K562 (cell line): ENCODE results near the gene NINJ1. TPM values are rescaled to one million over a fixed set of nuclear protein-coding genes. Genes with fewer than 3 reads are reported as not detected.

Experiments used
- ARID1B ChIP-seq: fragments of 450-650 bp; IDR thresholded peaks from 2 replicates; pipeline ENCODE4 v1.6.1; 2016; ENCODE audit warnings: antibody characterized with exemption, mild to moderate bottlenecking, inconsistent platforms
- BCOR ChIP-seq: fragments of 450-650 bp; IDR thresholded peaks from 2 replicates; pipeline ENCODE4 v1.6.1; 2016
- CXXC5 ChIP-seq: fragments of 250-450 bp; sonication (Bioruptor Pico); IDR thresholded peaks from 2 replicates; pipeline ENCODE4 v1.8.0; 2022; ENCODE audit warnings: inconsistent platforms, mild to moderate bottlenecking, moderate library complexity
- E2F1 ChIP-seq: sonication (generic); formaldehyde crosslinking; IDR thresholded peaks from 2 replicates; pipeline ENCODE4 v1.8.1; 2023; ENCODE audit warnings: mild to moderate bottlenecking, missing genetic modification reagents, moderate library complexity
- FOXO4 ChIP-seq: fragments of 450-650 bp; formaldehyde crosslinking; IDR thresholded peaks from 2 replicates; pipeline ENCODE4 v1.4.0; 2020; ENCODE audit warnings: mild to moderate bottlenecking, moderate library complexity
- GABPB1 ChIP-seq: sonication (generic); formaldehyde crosslinking; IDR thresholded peaks from 2 replicates; pipeline ENCODE4 v1.8.0; 2022; ENCODE audit warnings: mild to moderate bottlenecking, missing genetic modification reagents
- KLF10 ChIP-seq: fragments of 250-450 bp; sonication (Bioruptor Pico); IDR thresholded peaks from 2 replicates; pipeline ENCODE4 v1.6.1; 2021; ENCODE audit warnings: matching md5 sums
- KLF13 ChIP-seq: fragments of 450-650 bp; IDR thresholded peaks from 2 replicates; pipeline ENCODE4 v1.6.1; 2016; ENCODE audit warnings: missing genetic modification characterization, low read depth, mild to moderate bottlenecking, missing compliant biosample characterization, moderate library complexity, borderline replicate concordance
- MTA2 ChIP-seq: fragments of 450-650 bp; IDR thresholded peaks from 2 replicates; pipeline ENCODE4 v1.6.1; 2016; ENCODE audit warnings: low read depth
- NFRKB ChIP-seq: fragments of 450-650 bp; IDR thresholded peaks from 2 replicates; pipeline ENCODE4 v1.6.1; 2016; ENCODE audit warnings: low read depth
- NR2C2 ChIP-seq, 2 experiments: fragments of 200-800 bp in 1 of 2; sonication (Bioruptor generic) in 1 of 2; sonication (generic) in 1 of 2; formaldehyde crosslinking in 1 of 2; IDR thresholded peaks; 2 replicates each; pipeline versions ENCODE4 v1.6.1 to v1.8.0; 2016 to 2022; ENCODE audit warnings: mild to moderate bottlenecking in 1 of 2, missing compliant biosample characterization in 1 of 2, missing genetic modification characterization in 1 of 2, missing genetic modification reagents in 1 of 2
- NRF1 ChIP-seq, 2 experiments: fragments of 450-650 bp; IDR thresholded peaks in 1 of 2; conservative IDR thresholded peaks in 1 of 2; 2 replicates each; pipeline ENCODE4 v1.6.1; 2014; ENCODE audit warnings: mild to moderate bottlenecking in 2 of 2
- RBFOX2 ChIP-seq: fragments of 200-400 bp; formaldehyde crosslinking; IDR thresholded peaks from 2 replicates; pipeline ENCODE4 v1.6.1; 2017; ENCODE audit warnings: low read depth, mild to moderate bottlenecking, low read length, moderate library complexity
- SNRNP70 ChIP-seq: fragments of 200-400 bp; formaldehyde crosslinking; optimal IDR thresholded peaks from 2 replicates; pipeline ENCODE3; 2017; ENCODE audit warnings: low read depth, low read length
- TEAD1 ChIP-seq, 2 experiments: fragments of 450-650 bp in 1 of 2; sonication (generic) in 1 of 2; formaldehyde crosslinking; IDR thresholded peaks; 2 replicates each; pipeline versions ENCODE4 v1.4.0 to v1.8.0; 2020 to 2022; ENCODE audit warnings: mild to moderate bottlenecking in 2 of 2, missing genetic modification reagents in 1 of 2
- TSHZ1 ChIP-seq: fragments of 250-450 bp; sonication (Bioruptor Pico); IDR thresholded peaks from 2 replicates; pipeline ENCODE4 v1.4.0; 2020; ENCODE audit warnings: mild to moderate bottlenecking, moderate library complexity
- WHSC1 ChIP-seq: IDR thresholded peaks from one replicate; pipeline ENCODE4 v1.6.1; 2012; ENCODE audit warnings: low read length, control low read depth, inconsistent platforms
- ZNF224 ChIP-seq: sonication (generic); formaldehyde crosslinking; IDR thresholded peaks from 2 replicates; pipeline ENCODE4 v1.8.0; 2022; ENCODE audit warnings: mild to moderate bottlenecking, missing genetic modification reagents
- ZNF512 ChIP-seq: IDR thresholded peaks from 2 replicates; pipeline ENCODE4 v1.6.1; 2016; ENCODE audit warnings: missing genetic modification characterization, missing compliant biosample characterization
- ZNF589 ChIP-seq: fragments of 200-800 bp; sonication (Bioruptor generic); IDR thresholded peaks from 2 replicates; pipeline ENCODE4 v1.6.1; 2016; ENCODE audit warnings: low read depth, missing genetic modification characterization, missing compliant biosample characterization
- polyA plus RNA-seq, 8 experiments: library from polyadenylated mRNA; depleted of rRNA in 4 of 8; stranded (reverse) in 5 of 8; unstranded in 3 of 8; fragments of >200 nt; fragmentation: Nextera tagmentation in 2 of 8; fragmentation: Illumina TruSeq in 1 of 8; extraction: Ambion mirVana in 2 of 8; extraction: Trizol in 1 of 8; gene quantifications; 2 replicates each; pipeline versions ENCODE4 v1.2.1 to v1.2.3, GENCODE V29; 2011 to 2014; ENCODE audit warnings: inconsistent platforms in 1 of 8, missing spikeins in 1 of 8
- total RNA-seq, 7 experiments: library from RNA; depleted of rRNA in 6 of 7; stranded (reverse); fragments of >200 nt in 6 of 7; fragmentation: Illumina TruSeq in 2 of 7; extraction: Trizol in 2 of 7; gene quantifications; 2 replicates each; pipeline versions ENCODE4 v1.2.1 to v1.2.3, GENCODE V29; 2011 to 2021; ENCODE audit warnings: low replicate concordance in 1 of 7

The NINJ1 gene
- total and polyA plus RNA-seq, 9 of the 15 experiments (the other 6 are each of a cell fraction or from before 2014, with no cell fraction given): 0.13 to 8.4 (median 4.9) TPM

GRCh38 chr9:93133681-93134014 is 403 bp downstream of the NINJ1 start (continued):
- TF ChIP-seq FOXO4 (CRISPR knock-in tag) (no peak), NRF1 (conservative IDR thresholded peaks at IDR 0.05 in 1 of 2, IDR thresholded peaks at IDR 0.05 in 1 of 2) (peak; percentile 51 to 57), RBFOX2 (peak; percentile 73), WHSC1 (no peak), TSHZ1 (CRISPR knock-in tag) (no peak), ZNF512 (tag) (no peak), GABPB1 (CRISPR knock-in tag) (0 out of 2 replicates have a peak, but pooled peaks have one; percentile 27), SNRNP70 (no peak), E2F1 (CRISPR knock-in tag) (no peak), NR2C2 (CRISPR knock-in tag; IDR thresholded peaks at IDR 0.05) (no peak), NR2C2 (tag; IDR thresholded peaks at IDR 0.05) (peak; percentile 47; the same call in 1 of the 2 replicates), MTA2 (no peak), KLF13 (tag) (no peak), KLF10 (no peak), CXXC5 (CRISPR knock-in tag) (peak; percentile 61; the same call in 1 of the 2 replicates), ARID1B (no peak), NFRKB (no peak), ZNF589 (CRISPR knock-in tag) (peak; percentile 21; the same call in 1 of the 2 replicates), ZNF224 (CRISPR knock-in tag) (no peak), BCOR (no peak), TEAD1 (CRISPR knock-in tag; IDR thresholded peaks at IDR 0.05) (no peak)
